Placental epithelial cell (primary cell): Measurements from ENCODE around the gene IL17RA. TPM values are rescaled to one million over a fixed set of nuclear protein-coding genes. Genes with fewer than 3 reads are reported as not detected.

Source experiments
- total RNA-seq: library from RNA; depleted of rRNA; stranded (reverse); fragments of >200 nt; gene quantifications from 2 replicates; pipeline ENCODE4 v1.2.3, GENCODE V29; 2012

IL17RA gene
- total RNA-seq = 7.1 and 8.7 TPM in 2 replicates

GRCh38 chr22:17084554-17085276 lies at the start of gene IL17RA:
IL17RA (plus strand) TSS chr22:17085000; CDS start chr22:17085092, 92 bp downstream.

GRCh38 chr22:17121233-17122195 lies 36.7 kb downstream of the IL17RA start, which contains the start of gene TMEM121B:
TMEM121B (minus strand) TSS chr22:17121360; CDS start chr22:17121127, 233 bp downstream.

GRCh38 chr22:17158568-17159503 lies 74.0 kb downstream of the IL17RA start, which contains the start of gene HDHD5:
HDHD5 (minus strand) TSS chr22:17159277; CDS start chr22:17159251, 26 bp downstream.

Other genes with a start within 250 kb of the IL17RA start
- gene GAB4, start 76.8 kb upstream of the IL17RA start, total RNA-seq = not detected in 2 replicates
- under 0.01 TPM in 1 of 2 replicates, not detected in the other for gene TMEM121B, start 36.4 kb downstream of the IL17RA start, total RNA-seq
- 22.0 and 30.1 TPM in 2 replicates for gene HDHD5, start 74.3 kb downstream of the IL17RA start, total RNA-seq
- 3.0 and 11.4 TPM in 2 replicates for gene ADA2, start 134.4 kb downstream of the IL17RA start, total RNA-seq